A673 (cell line): ENCODE measurements around the gene GCSH.

Experiments
- CTCF ChIP-seq: fragments of 300-800, 200-600 bp; sonication (generic); conservative IDR thresholded peaks from 2 replicates; pipeline ENCODE4 v1.5.1; 2017; ENCODE audit warnings: low read depth, mild to moderate bottlenecking, antibody characterized with exemption, low read length, moderate library complexity, mixed read lengths
- EZH2 ChIP-seq: fragments of 200-600 bp; sonication (generic); IDR thresholded peaks from 2 replicates; pipeline ENCODE4 v1.6.1; 2017; ENCODE audit warnings: borderline replicate concordance, low read depth, mild to moderate bottlenecking, mixed read lengths, antibody characterized with exemption, low read length; ENCODE audit not compliant: poor library complexity, severe bottlenecking

GRCh38 chr16:81137754-81138153 is 41.6 kb upstream of the GCSH start:
- TF ChIP-seq CTCF (no peak), EZH2 (no peak)
